ENCODE measurements around the gene GMEB2. TPM values are rescaled to one million over a fixed set of nuclear protein-coding genes. Genes with fewer than 3 reads are reported as not detected.
"Not testable (repeated sequence)": the region's sequence is repeated elsewhere in the genome, so short reads cannot be mapped to it uniquely, and the experiment has no call there.

Gene GMEB2
- total RNA-seq, 1 donor from 2014 or later = 6.9 TPM

GRCh38 chr20:63636752-63637628 is 10.1 kb upstream of the GMEB2 start:
- no peak for ATAC-seq

- ATAC-seq = peak; percentile 42
Measured at GRCh38 chr20:63635431-63636141, 8.7 kb upstream of the GMEB2 start.

DNA sequence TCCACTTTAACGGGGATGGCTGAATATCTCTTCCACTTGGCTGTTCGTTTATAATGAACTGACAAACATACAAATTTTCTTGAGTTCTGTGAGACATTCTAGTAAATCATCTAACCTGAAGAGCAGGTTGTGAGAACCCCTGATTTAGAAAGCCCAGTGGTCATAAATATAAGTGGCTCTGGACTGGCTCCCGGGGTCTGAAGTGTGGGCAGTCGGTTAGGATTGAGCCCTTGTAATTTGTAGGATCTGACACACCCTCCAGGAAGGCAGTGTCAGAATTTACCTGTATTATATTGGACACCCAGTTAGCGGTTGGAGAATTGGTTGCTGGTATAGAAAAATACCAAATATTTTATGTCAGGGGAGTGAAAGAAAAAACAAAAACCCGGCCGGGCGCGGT is 6.8 kb upstream of the GMEB2 start:
- ATAC-seq = no peak

- ATAC-seq = not testable (repeated sequence)
Measured at GRCh38 chr20:63631426-63631825, 4.5 kb upstream of the GMEB2 start.

DNA sequence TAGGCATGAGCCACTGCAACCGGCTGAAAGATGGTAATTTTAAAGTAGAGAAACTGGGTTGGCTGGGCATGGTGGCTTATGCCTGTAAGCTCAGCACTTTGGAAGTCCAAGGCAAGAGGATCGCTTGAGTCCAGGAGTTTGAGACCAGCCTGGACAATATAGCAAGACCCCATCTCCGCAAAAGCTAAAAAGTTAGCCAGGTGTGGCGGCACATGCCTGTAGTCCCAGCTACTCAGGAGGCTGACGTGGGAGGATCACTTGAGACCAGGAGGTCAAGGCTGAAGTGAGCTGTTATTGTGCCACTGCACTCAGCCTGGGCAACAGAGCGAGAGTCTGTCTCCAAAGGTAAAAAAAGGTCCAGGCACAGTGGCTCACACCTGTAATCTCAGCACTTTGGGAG is 4.1 kb upstream of the GMEB2 start:
- ATAC-seq = not testable (repeated sequence)

GRCh38 chr20:63628246-63628975 is 1.5 kb upstream of the GMEB2 start:
- ATAC-seq = peak; percentile 55

DNA sequence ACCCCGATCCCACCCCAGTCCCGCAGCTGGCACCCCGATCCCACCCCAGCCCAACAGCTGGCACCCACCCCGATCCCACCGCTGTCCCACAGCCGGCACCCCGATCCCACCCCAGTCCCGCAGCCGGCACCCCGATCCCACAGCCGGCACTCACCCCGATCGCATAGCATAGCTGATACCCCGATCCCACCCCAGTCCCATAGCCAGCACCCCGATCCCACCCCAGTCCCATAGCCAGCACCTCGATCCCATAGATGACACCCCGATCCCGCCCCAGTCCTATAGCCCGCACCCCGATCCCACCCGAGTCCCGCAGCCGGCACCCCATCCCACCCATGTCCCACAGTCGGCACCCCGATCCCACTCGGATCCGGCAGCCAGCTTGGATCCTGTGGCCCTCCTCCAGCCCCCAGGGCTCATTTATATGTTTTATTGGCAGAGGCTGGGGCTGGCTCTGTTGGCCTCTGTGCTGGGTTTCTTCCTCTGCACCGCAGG is 897 bp upstream of the GMEB2 start:
- ATAC-seq = peak; percentile 21

DNA sequence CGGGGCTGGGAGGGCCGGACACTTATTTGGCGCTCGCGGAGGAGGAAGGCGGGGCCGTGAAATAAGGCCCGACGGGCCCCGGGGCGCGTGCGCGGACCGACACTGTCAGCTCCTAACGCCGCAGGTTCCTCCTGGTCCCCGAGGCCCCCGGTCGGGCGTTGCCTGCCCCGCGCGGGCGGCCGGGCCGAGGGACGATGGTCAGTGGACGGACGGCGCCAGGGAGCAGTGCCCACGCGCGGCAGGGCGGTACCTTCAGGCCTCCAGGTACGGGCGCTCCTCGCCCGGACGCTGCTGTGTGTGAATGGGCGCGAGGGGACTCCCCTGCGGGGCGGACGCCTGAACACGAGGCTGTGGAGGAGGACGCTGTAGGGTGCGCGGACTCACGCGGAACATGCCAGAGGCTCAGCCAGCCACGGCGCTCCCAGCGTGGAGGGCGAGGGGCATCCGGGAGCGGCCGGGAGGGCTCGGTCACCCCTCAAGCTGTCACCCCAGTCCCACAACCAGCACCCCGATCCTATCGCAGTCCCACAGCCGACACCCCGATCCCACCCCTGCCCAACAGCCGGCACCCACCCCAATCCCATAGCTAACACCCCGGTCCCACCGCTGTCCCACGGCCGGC is 339 bp upstream of the GMEB2 start:
- ATAC-seq = peak; percentile 92

- peak; percentile 4 for ATAC-seq
Measured at GRCh38 chr20:63625771-63626423, 1.0 kb downstream of the GMEB2 start.

- no peak for ATAC-seq
Measured at GRCh38 chr20:63624486-63624885, 2.4 kb downstream of the GMEB2 start.

- no peak for ATAC-seq
Measured at GRCh38 chr20:63622732-63623131, 4.2 kb downstream of the GMEB2 start.

DNA sequence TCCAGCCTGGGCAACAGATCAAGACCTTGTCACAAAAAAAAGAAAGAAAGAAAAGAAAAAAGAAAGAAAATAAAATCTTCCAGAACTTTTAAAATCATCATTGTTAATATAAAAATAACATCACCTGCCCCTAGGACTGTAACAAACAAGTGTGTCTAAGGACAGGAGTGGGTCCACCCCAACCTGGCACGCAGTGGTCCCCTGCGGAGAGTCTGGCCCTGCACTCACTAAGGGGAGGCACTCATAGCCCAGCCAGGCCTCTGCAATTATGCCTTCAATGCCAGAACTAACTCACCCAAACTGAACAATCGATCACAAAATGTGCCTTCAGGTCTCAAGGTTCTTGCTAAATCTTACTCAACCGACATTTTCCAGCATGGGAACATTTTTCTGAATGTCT is 4.8 kb downstream of the GMEB2 start:
- ATAC-seq = no peak

DNA sequence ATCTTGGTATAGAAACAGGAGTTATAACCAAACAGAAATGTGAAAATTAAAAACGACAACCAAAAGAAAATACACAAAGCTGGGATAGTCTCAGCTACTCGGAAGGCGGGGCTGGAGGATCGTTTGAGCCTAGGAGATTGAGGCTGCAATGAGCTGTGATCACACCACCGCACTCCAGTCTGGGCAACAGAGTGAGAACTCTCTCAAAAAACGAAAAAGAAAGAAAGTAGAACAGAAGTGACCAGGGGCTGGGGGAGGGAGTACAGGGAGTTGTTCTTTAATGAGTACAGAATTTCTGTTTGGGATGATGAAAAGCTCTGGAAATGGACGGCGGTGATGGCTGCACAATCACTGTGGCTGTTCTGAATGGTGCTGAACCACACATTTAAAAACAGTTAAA is 5.9 kb downstream of the GMEB2 start:
- ATAC-seq = no peak

DNA sequence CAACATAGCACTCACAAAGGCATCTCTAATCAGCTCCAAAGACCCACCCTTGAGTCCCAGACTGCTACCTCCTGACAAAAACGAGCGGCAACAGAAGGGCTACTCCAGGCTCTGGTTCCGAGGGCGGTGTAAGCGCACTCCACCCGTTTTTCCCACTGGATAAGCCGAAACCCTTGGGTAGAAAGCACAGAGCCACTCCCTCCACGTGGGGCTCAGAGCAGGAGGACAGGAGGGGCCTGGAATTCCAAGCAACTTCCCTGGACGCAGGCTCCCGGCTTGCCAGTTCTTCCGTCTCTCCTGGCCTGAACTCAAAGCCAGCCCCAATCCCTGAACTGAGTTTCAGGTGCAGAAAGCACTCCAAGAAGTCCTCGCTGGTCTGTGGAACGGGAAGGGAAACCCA is 7.4 kb downstream of the GMEB2 start:
- no peak for ATAC-seq

GRCh38 chr20:63619086-63619485 is 7.8 kb downstream of the GMEB2 start:
- ATAC-seq = no peak

DNA sequence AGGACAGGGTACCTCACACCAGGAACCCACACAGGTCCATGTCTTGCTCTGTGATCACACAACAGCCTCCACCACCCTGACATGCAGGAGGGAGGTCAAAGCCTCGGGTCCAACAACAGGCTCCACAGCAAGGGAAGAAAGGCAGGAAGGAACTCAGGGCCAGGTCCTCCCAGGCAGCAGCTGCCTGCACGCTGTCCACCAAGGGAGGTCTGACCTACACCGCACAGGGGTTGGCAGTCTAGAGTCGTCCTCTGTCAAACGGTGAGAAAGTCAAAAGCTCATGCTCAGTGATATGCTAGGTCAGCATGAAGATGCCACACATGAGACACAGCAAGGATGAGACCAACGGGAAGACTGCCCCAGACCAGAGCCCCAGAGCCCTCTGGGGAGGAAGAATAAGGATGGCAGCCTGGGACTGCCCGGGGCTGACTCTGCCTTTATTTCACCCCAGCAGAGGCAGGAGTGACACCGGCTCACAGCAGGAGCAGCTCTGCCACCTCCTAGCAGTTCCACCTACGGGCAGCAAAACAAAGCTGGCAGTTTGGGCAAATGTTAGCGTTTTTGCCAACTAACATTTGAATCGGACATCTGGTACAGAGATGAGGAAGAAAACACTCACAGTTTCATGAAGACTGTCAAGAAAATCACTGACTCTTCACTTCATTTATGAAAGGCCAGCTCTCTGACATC is 8.5 kb downstream of the GMEB2 start:
- ATAC-seq = no peak

DNA sequence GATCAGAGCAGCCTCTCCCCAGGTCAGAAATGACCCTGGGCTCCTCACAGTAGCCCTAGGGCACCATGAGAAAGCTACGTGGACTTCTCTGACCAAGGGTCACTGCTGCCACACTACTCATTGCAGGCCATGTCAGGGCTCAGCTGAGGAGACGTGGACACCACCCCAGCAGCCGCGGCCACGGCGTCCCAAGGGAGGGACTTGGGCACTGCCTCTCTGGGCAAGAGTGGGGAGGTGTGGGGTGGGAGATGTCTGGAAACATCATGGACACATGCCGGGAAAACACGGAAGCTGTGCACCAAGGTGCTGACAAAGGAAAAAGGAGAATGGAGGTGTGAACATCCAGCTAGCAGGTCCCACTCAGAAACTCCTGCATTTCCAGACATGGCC is 9.0 kb downstream of the GMEB2 start:
- ATAC-seq = peak; percentile 8

GRCh38 chr20:63617092-63617875 is 9.6 kb downstream of the GMEB2 start:
- peak; percentile 22 for ATAC-seq

- ATAC-seq = not testable (repeated sequence)
Measured at GRCh38 chr20:63613863-63614594, 12.9 kb downstream of the GMEB2 start.

Data from esophagus mucosa (tissue), 1 donor.